ENCODE results near the gene GRK5. TPM values are rescaled to one million over a fixed set of nuclear protein-coding genes. Genes with fewer than 3 reads are reported as not detected.

The GRK5 gene
- total RNA-seq, 1 experiment from 2014 or later, result 2.3 TPM

- no peak overlapping the region for H3K27ac Mint-ChIP-seq
- H3K4me1 Mint-ChIP-seq, result peaks cover 52% of the 10 kb centered on the region
- no peak overlapping the region for H3K4me3 Mint-ChIP-seq
- TF ChIP-seq FOXJ3 (CRISPR knock-in tag; IDR thresholded peaks at IDR 0.05; ENCODE audit: borderline replicate concordance) (no peak), KAT7 (CRISPR knock-in tag; IDR thresholded peaks at IDR 0.05; ENCODE audit: borderline replicate concordance) (no peak), MYBL2 (CRISPR knock-in tag; IDR thresholded peaks at IDR 0.05) (no peak), ATF1 (CRISPR knock-in tag; IDR thresholded peaks at IDR 0.05) (no peak)
- H3K36me3 Mint-ChIP-seq, result no peaks in the 10 kb centered on the region
- CTCF ChIA-PET, result interaction anchor here (0.6 to 3.2 kb wide), 7 partner anchors 12 to 392 kb away, joined by 3 to 17 read pairs (median 5); no protein-coding TSS in a partner anchor
- POLR2A ChIA-PET, result no interaction called here
- H3K27me3 Mint-ChIP-seq (ENCODE audit: low read depth), result peaks cover 18% of the 10 kb centered on the region
- ATAC-seq (no peak), DNase-seq (ENCODE audit: low spot score) (no peak)
- no peaks in the 10 kb centered on the region for H3K9me3 Mint-ChIP-seq
Observed at GRCh38 chr10:119210633-119211032, 3.3 kb downstream of the GRK5 start.

- DNase-seq (ENCODE audit: low spot score) (no peak), ATAC-seq (no peak)
- CTCF ChIA-PET, result interaction anchor here (1.7 to 3.2 kb wide), 4 partner anchors 11 to 234 kb away, joined by 3 to 17 read pairs (median 8); no protein-coding TSS in a partner anchor
- Mint-ChIP-seq H3K4me3 (no peak overlapping the region), H3K9me3 (no peaks in the 10 kb centered on the region), H3K27me3 (ENCODE audit: low read depth) (peaks cover 18% of the 10 kb centered on the region), H3K4me1 (peaks cover 50% of the 10 kb centered on the region), H3K27ac (no peak overlapping the region), H3K36me3 (no peaks in the 10 kb centered on the region)
- POLR2A ChIA-PET, result interaction anchor here (0.5 kb wide), 1 partner anchor 79 kb away, joined by 5 read pairs; no protein-coding TSS in a partner anchor
- TF ChIP-seq ARID4B (CRISPR knock-in tag; IDR thresholded peaks at IDR 0.05; ENCODE audit: borderline replicate concordance), result no peak
- TF ChIP-seq NR2C2 (CRISPR knock-in tag; IDR thresholded peaks at IDR 0.05), result no peak
- no peak for TF ChIP-seq CDX4 (CRISPR knock-in tag; IDR thresholded peaks at IDR 0.05; ENCODE audit: borderline replicate concordance)
- no peak for TF ChIP-seq RORB (CRISPR knock-in tag; IDR thresholded peaks at IDR 0.05)
- TF ChIP-seq FOXP4 (CRISPR knock-in tag; IDR thresholded peaks at IDR 0.05), result no peak
- no peak for TF ChIP-seq ZNF263 (CRISPR knock-in tag; IDR thresholded peaks at IDR 0.05; ENCODE audit: low read depth)
- no peak for TF ChIP-seq HMGA2 (CRISPR knock-in tag; IDR thresholded peaks at IDR 0.05)
- no peak for TF ChIP-seq NFE2L1 (CRISPR knock-in tag; IDR thresholded peaks at IDR 0.05)
- no peak for TF ChIP-seq FOXK1 (CRISPR knock-in tag; IDR thresholded peaks at IDR 0.05)
- TF ChIP-seq ZNF396 (CRISPR knock-in tag; IDR thresholded peaks at IDR 0.05; ENCODE audit: borderline replicate concordance), result no peak
- TF ChIP-seq ELF4 (CRISPR knock-in tag; IDR thresholded peaks at IDR 0.05; ENCODE audit: low read depth), result no peak
- no peak for TF ChIP-seq TCF7 (CRISPR knock-in tag; IDR thresholded peaks at IDR 0.05; ENCODE audit: low read depth)
- no peak for TF ChIP-seq GTF2I (CRISPR knock-in tag; conservative IDR thresholded peaks at IDR 0.05)
Observed at GRCh38 chr10:119211176-119211575, 3.8 kb downstream of the GRK5 start.
